ENCODE measurements around the gene MYH11.

DNA sequence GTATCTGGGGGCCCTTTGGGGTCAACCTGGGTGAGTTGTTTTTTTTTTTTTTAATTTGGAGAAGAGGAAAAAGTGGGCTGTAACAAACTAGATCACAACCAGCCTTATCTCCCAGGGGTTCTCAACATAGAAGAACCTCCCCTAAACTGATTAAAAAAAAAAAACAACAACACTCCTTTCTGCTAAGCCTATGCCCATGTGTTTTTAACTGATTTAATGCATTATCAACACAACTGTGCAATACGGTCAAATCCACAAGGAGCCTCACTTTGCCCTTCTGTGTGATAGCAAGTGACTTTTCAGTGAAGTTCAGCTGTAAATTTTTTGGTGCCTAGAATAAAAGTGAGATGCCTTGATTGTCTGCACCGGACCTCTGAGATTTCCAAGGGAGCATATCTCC is 646 bp downstream of the MYH11 start:
- TF ChIP-seq POLR2AphosphoS5 (IDR thresholded peaks at IDR 0.05; ENCODE audit: low read depth, low read length) (no peak), POLR2A (IDR thresholded peaks at IDR 0.05; ENCODE audit: low read depth, low read length) (no peak)

Data from GM12891 (cell line).